Endothelial cell of umbilical vein (primary cell): Measurements from ENCODE around the gene NUDT16L1. TPM values are rescaled to one million over a fixed set of nuclear protein-coding genes. Genes with fewer than 3 reads are reported as not detected.

Experiments used
- BruUV-seq: library from RNA; stranded (reverse); fragments of 400-500 nt; replicated peaks from 2 replicates; lab custom pipeline; 2021; lab: Mats Ljungman, UMichigan
- CTCF ChIA-PET: fragments of 300-600, 350-600 bp; sonication (Branson Sonifier 250); formaldehyde crosslinking; loops from one replicate; lab custom pipeline; 2021; ENCODE audit warnings: antibody characterized with exemption, inconsistent platforms; lab: Charles Lee
- POLR2A ChIA-PET: fragments of 300-600, 350-600 bp; sonication (Branson Sonifier 250); formaldehyde crosslinking; loops from one replicate; lab custom pipeline; 2021; ENCODE audit warnings: antibody characterized with exemption, inconsistent platforms; lab: Charles Lee
- DNase-seq: peaks from one replicate; pipeline ENCODE4 v3.0.0-alpha.2; 2011; ENCODE audit warnings: low read depth, low spot score
- FAIRE-seq: peaks from 2 replicates; lab custom pipeline; 2011; peaks lifted over from hg19 to GRCh38; lab: Jason Lieb, UNC
- H2AFZ ChIP-seq: 2 replicates; pipeline ENCODE4 v1.6.0; 2012; ENCODE audit warnings: low read depth, low read length, control low read depth, inconsistent platforms
- H3K27ac ChIP-seq: 2 replicates; pipeline ENCODE4 v1.5.1; 2011; ENCODE audit warnings: low read depth, mild to moderate bottlenecking, control low read depth, low read length, moderate library complexity; ENCODE audit not compliant: insufficient read depth
- H3K27me3 ChIP-seq, 2 experiments: 2 replicates each; pipeline versions ENCODE4 v1.6.0 to v1.6.1; 2011; ENCODE audit warnings: low read length in 2 of 2, mixed read lengths in 1 of 2; ENCODE audit not compliant: control insufficient read depth in 2 of 2, insufficient read depth in 2 of 2
- H3K36me3 ChIP-seq, 2 experiments: 2 replicates in 1 of 2; 3 replicates in 1 of 2; pipeline ENCODE4 v1.5.1; 2011; ENCODE audit warnings: low read length in 2 of 2, mild to moderate bottlenecking in 1 of 2, moderate library complexity in 1 of 2; ENCODE audit not compliant: control insufficient read depth in 2 of 2, insufficient read depth in 2 of 2; ENCODE audit errors: extremely low read depth in 1 of 2
- H3K4me1 ChIP-seq: 3 replicates; pipeline ENCODE4 v1.5.1; 2011; ENCODE audit warnings: mild to moderate bottlenecking, low read length; ENCODE audit not compliant: control insufficient read depth, insufficient read depth; ENCODE audit errors: extremely low read depth
- H3K4me2 ChIP-seq: 2 replicates; pipeline ENCODE4 v1.6.1; 2011; ENCODE audit warnings: low read length, control low read depth, mixed read lengths; ENCODE audit not compliant: insufficient read depth
- H3K4me3 ChIP-seq, 3 experiments: fragments of 200-600 bp in 1 of 3; sonication (generic), shearing (Covaris generic) in 1 of 3; replicated peaks in 1 of 3; 2 replicates each; pipeline ENCODE4 v1.5.1; 2011 to 2016; ENCODE audit warnings: control low read depth in 3 of 3, low read length in 3 of 3, mild to moderate bottlenecking in 2 of 3, inconsistent platforms in 1 of 3, low read depth in 1 of 3, moderate library complexity in 1 of 3; ENCODE audit not compliant: insufficient read depth in 1 of 3
- H3K79me2 ChIP-seq: 2 replicates; pipeline ENCODE4 v1.6.0; 2012; ENCODE audit warnings: low read length, inconsistent platforms; ENCODE audit not compliant: control insufficient read depth, insufficient read depth
- H3K9ac ChIP-seq: replicated peaks from 2 replicates; pipeline ENCODE3; 2011; ENCODE audit warnings: low read length, control low read depth; ENCODE audit not compliant: insufficient read depth; ENCODE audit errors: extremely low read depth
- H3K9me1 ChIP-seq: replicated peaks from 3 replicates; pipeline ENCODE4 v1.6.0; 2011; ENCODE audit warnings: mild to moderate bottlenecking, low read length; ENCODE audit not compliant: control insufficient read depth, insufficient read depth; ENCODE audit errors: extremely low read depth
- H3K9me3 ChIP-seq: replicated peaks from 2 replicates; pipeline ENCODE4 v1.5.1; 2012; ENCODE audit warnings: low read length, inconsistent platforms; ENCODE audit not compliant: control insufficient read depth, insufficient read depth
- H4K20me1 ChIP-seq: replicated peaks from 2 replicates; pipeline ENCODE3; 2011; ENCODE audit warnings: mild to moderate bottlenecking, low read length; ENCODE audit not compliant: control insufficient read depth, insufficient read depth; ENCODE audit errors: extremely low read depth
- MYC ChIP-seq: IDR thresholded peaks from one replicate; pipeline ENCODE4 v1.6.1; 2011; ENCODE audit warnings: mild to moderate bottlenecking, low read depth, low read length
- POLR2AphosphoS5 ChIP-seq: IDR thresholded peaks from 2 replicates; pipeline ENCODE4 v1.6.1; 2012; ENCODE audit warnings: low read depth, mild to moderate bottlenecking, control low read depth, low read length, moderate library complexity; ENCODE audit not compliant: insufficient read depth
- dilution Hi-C: fragments of 300-500 bp; cut with MboI; formaldehyde crosslinking; loops from one replicate; pipeline ENCODE4 v1.15.0; 2019; ENCODE audit warnings: low sequenced_read_pairs; ENCODE audit not compliant: extremely low pct_ligation_motif_present
- intact Hi-C: fragments of 100-400 bp; cut with micrococcal nuclease; formaldehyde crosslinking; loops from one replicate; pipeline ENCODE4 v1.10.0; 2022
- polyA plus RNA-seq, 4 experiments: library from polyadenylated mRNA; depleted of rRNA in 3 of 4; stranded (reverse) in 3 of 4; unstranded in 1 of 4; fragments of >200 nt; gene quantifications; 2 replicates each; pipeline versions ENCODE4 v1.2.1 to v1.2.3, GENCODE V29; 2011 to 2012; ENCODE audit warnings: missing spikeins in 1 of 4
- total RNA-seq: library from RNA; stranded (reverse); gene quantifications from 2 replicates; pipeline ENCODE4 v1.2.3, GENCODE V29; 2021
- TF ChIP-seq, protein P1 (sequence below), 2 donors: IDR thresholded peaks; 1 replicate in 1 of 2; 2 replicates in 1 of 2; pipeline ENCODE4 v1.5.1; 2011; ENCODE audit warnings: low read length in 2 of 2, mild to moderate bottlenecking in 2 of 2, moderate library complexity in 2 of 2, control low read depth in 1 of 2, inconsistent platforms in 1 of 2, low read depth in 1 of 2; ENCODE audit not compliant: insufficient read depth in 1 of 2; ENCODE audit errors: extremely low read depth in 1 of 2
- TF ChIP-seq, protein P2 (sequence below): IDR thresholded peaks from 2 replicates; pipeline ENCODE4 v1.6.1; 2011; ENCODE audit not compliant: insufficient read depth, insufficient read length

NUDT16L1 gene
- total and polyA plus RNA-seq, 2 donors (not counting 3 experiments of a cell fraction or from before 2014, with no cell fraction given): 24.7 to 53.1 TPM

DNA sequence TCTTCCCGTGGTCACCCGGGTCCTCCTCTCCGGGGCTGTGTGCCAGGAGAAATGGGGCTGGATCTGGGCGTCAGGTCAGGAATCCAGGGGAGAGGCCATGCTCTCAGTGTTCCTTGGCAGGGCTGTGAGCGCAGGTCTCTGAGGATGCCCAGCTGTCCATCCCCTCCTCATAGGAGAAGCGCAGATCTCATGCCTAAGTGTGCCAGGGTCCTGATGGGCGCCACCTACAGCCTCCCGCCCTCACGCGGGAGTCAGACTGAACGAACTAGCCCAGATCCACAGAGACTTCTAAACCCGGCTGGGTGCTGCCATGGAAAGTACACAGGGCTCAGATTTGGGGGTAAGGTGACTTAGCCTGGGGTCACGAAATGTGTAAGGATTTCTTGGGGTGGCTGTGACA is 44.4 kb upstream of the NUDT16L1 start:
- Histone ChIP-seq H2AFZ (no peak overlapping the region), H3K4me1 (no peaks in the 10 kb centered on the region), H3K9me3 (no peaks in the 10 kb centered on the region), H3K9me1 (no peaks in the 10 kb centered on the region), H3K4me3 (no peak overlapping the region), H3K4me2 (no peak overlapping the region), H4K20me1 (no peaks in the 10 kb centered on the region), H3K27ac (no peak overlapping the region), H3K79me2 (peaks cover 23% of the 10 kb centered on the region), H3K36me3 (peaks cover 4 to 33% of the 10 kb centered on the region in 2 experiments), H3K9ac (no peak overlapping the region), H3K27me3 (no peaks in the 10 kb centered on the region)
- POLR2A ChIA-PET: no interaction called here
- TF ChIP-seq, protein P1, sequence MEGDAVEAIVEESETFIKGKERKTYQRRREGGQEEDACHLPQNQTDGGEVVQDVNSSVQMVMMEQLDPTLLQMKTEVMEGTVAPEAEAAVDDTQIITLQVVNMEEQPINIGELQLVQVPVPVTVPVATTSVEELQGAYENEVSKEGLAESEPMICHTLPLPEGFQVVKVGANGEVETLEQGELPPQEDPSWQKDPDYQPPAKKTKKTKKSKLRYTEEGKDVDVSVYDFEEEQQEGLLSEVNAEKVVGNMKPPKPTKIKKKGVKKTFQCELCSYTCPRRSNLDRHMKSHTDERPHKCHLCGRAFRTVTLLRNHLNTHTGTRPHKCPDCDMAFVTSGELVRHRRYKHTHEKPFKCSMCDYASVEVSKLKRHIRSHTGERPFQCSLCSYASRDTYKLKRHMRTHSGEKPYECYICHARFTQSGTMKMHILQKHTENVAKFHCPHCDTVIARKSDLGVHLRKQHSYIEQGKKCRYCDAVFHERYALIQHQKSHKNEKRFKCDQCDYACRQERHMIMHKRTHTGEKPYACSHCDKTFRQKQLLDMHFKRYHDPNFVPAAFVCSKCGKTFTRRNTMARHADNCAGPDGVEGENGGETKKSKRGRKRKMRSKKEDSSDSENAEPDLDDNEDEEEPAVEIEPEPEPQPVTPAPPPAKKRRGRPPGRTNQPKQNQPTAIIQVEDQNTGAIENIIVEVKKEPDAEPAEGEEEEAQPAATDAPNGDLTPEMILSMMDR (IDR thresholded peaks at IDR 0.05; ENCODE audit: extremely low read depth in 1 of 2, insufficient read depth in 1 of 2, low read depth in 1 of 2, low read length in 2 of 2): no peak
- no peak for TF ChIP-seq MYC
- TF ChIP-seq POLR2AphosphoS5: no peak
- TF ChIP-seq, protein P2, sequence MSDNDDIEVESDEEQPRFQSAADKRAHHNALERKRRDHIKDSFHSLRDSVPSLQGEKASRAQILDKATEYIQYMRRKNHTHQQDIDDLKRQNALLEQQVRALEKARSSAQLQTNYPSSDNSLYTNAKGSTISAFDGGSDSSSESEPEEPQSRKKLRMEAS: no peak
- intact Hi-C loops: no loop called here
- FAIRE-seq: no peak
- BruUV-seq: no TSS peak
- CTCF ChIA-PET: interaction anchor here (1.0 to 1.9 kb wide), 3 partner anchors 25 to 116 kb away, joined by 3 to 14 read pairs (median 3); partner anchors contain the start of gene MGRN1
- dilution Hi-C loops: no loop called here
- no peak for DNase-seq
